Measurements from ENCODE around the gene TMEM184A.

The TMEM184A gene

DNA sequence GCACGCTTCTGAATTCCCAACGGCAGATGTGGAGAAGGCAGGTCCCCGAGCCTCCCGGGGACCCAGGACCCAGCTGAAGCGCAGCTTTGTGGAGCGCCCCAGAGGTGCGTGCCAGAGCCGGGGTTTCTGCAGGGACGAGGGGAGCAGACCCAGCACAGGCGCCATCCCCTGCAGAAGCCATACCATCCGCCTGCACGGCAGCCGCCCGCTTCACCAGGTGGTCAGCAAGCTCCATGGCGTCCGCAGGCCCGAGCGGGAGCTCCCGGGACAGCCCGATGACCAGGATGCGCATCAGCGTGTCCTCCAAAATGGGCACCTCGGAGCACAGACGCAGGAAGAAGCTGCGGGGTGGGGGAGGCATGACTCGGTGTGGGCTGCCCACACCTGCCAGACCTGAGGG, 62.4 kb downstream of the TMEM184A start:
- TF ChIP-seq, protein P1, sequence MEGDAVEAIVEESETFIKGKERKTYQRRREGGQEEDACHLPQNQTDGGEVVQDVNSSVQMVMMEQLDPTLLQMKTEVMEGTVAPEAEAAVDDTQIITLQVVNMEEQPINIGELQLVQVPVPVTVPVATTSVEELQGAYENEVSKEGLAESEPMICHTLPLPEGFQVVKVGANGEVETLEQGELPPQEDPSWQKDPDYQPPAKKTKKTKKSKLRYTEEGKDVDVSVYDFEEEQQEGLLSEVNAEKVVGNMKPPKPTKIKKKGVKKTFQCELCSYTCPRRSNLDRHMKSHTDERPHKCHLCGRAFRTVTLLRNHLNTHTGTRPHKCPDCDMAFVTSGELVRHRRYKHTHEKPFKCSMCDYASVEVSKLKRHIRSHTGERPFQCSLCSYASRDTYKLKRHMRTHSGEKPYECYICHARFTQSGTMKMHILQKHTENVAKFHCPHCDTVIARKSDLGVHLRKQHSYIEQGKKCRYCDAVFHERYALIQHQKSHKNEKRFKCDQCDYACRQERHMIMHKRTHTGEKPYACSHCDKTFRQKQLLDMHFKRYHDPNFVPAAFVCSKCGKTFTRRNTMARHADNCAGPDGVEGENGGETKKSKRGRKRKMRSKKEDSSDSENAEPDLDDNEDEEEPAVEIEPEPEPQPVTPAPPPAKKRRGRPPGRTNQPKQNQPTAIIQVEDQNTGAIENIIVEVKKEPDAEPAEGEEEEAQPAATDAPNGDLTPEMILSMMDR (IDR thresholded peaks at IDR 0.05; ENCODE audit: low read depth, low read length) = no peak
- DNase-seq (ENCODE audit: low read depth in 2 of 2) = no peak
- H3K4me3 ChIP-seq (replicated peaks in 1 of 2; ENCODE audit: low read depth in 2 of 2, low read length in 2 of 2) = no peak overlapping the region

DNA sequence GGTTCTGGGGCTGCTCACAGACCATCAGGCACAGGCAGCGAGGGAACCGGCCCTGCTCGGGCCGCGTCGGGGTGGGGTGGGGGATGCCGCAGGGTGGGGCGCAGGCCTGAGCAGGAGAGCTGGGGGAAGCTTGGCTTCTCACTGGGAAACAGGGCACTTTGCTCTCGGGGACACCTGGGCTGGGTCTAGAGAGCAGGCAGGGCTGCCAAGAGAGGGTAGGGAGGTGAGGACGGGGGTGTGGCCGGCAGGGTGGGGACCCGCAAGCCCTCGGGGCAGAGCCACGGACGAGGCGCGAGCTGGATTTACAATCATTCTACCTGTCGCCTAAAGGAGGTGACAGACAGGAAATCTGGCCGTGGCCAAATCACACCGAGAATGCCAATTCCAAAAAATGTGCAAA, 62.9 kb downstream of the TMEM184A start:
- DNase-seq (ENCODE audit: low read depth in 2 of 2) = no peak
- no peak overlapping the region for H3K4me3 ChIP-seq (replicated peaks in 1 of 2; ENCODE audit: low read depth in 2 of 2, low read length in 2 of 2)
- TF ChIP-seq, protein P1 (IDR thresholded peaks at IDR 0.05; ENCODE audit: low read depth, low read length) = no peak

DNA sequence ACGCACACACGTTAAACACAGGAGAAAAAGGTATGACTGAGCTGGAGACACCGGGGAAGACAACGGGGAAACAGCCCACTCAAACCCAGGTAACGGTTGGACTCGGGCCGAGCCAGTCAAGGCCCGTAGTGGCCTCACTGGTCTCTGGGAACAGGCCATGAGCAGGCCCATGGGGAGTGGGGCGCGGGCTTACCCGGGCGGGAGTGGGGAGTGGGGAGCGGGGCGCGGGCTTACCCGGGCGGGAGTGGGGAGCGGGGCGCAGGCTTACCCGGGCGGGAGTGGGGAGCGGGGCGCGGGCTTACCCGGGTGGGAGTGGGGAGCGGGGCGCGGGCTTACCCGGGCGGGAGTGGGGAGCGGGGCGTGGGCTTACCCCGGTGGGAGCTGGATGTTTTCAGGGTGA, 63.4 kb downstream of the TMEM184A start:
- DNase-seq (ENCODE audit: low read depth in 2 of 2) = no peak
- TF ChIP-seq, protein P1 (IDR thresholded peaks at IDR 0.05; ENCODE audit: low read depth, low read length) = no peak
- H3K4me3 ChIP-seq (replicated peaks in 1 of 2; ENCODE audit: low read depth in 2 of 2, low read length in 2 of 2) = no peak overlapping the region

All from cardiac fibroblast (primary cell).